Astrocyte (in vitro differentiated cells and primary cell): ENCODE results near the gene RHBG.

ENCODE experiments used
- EZH2 ChIP-seq: IDR thresholded peaks from 2 replicates; pipeline ENCODE4 v1.6.1; 2012; ENCODE audit warnings: mild to moderate bottlenecking, low read length, inconsistent platforms; ENCODE audit not compliant: insufficient read depth
- TF ChIP-seq, protein P1 (sequence below): IDR thresholded peaks from 2 replicates; pipeline ENCODE4 v1.5.1; 2011; ENCODE audit warnings: low read depth, mild to moderate bottlenecking, inconsistent platforms, low read length, moderate library complexity; ENCODE audit not compliant: insufficient read depth

DNA sequence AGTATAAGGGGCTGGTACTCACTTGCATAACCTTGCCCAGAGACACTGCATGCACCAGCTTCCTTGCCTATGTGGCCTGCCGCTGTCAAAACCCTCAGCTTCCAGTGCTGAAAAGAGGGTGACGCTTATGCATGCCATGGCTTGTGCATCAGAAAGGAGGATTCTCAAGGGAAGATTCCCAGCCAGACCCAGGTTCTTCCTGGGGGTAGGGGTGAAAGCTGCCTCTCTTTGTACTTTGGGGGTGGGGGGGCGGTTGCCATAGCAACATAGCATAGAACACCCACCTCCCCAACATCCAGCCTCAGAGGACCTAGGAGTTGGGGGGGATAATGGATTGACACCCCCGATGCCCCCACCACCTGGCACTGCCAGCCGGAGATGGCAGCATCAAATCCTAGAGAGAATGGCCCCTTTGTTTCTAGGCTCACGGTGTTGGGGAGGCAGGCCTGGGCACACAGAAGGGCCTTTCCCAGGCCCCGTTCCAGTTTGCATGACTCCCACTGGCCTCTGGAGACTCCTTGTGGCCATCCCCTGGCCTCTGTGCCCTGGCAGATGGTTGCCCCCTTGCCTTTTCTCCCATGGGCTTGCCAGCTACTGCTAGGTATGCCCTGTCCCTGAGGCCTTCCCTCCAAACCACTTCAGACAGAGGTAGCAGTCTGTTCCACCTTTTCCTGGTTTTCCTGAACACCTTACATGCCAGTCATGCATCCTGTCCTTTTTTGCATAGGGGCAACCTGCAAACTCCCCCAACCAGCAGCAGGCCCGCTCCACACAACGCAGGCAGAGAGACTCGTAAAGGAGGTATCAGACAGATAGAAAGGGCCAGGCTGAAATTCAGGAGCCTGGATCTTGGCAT lies 44.6 kb downstream of the RHBG start:
- TF ChIP-seq, protein P1, sequence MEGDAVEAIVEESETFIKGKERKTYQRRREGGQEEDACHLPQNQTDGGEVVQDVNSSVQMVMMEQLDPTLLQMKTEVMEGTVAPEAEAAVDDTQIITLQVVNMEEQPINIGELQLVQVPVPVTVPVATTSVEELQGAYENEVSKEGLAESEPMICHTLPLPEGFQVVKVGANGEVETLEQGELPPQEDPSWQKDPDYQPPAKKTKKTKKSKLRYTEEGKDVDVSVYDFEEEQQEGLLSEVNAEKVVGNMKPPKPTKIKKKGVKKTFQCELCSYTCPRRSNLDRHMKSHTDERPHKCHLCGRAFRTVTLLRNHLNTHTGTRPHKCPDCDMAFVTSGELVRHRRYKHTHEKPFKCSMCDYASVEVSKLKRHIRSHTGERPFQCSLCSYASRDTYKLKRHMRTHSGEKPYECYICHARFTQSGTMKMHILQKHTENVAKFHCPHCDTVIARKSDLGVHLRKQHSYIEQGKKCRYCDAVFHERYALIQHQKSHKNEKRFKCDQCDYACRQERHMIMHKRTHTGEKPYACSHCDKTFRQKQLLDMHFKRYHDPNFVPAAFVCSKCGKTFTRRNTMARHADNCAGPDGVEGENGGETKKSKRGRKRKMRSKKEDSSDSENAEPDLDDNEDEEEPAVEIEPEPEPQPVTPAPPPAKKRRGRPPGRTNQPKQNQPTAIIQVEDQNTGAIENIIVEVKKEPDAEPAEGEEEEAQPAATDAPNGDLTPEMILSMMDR: no peak
- TF ChIP-seq EZH2: no peak
